Measurements from ENCODE around the gene CTU2. TPM values are rescaled to one million over a fixed set of nuclear protein-coding genes. Genes with fewer than 3 reads are reported as not detected.

Gene CTU2
- total RNA-seq, 1 donor from 2014 or later = 18.3 TPM

- Mint-ChIP-seq H3K4me3 (ENCODE audit: unreplicated experiment) (no peak overlapping the region), H3K9me3 (ENCODE audit: unreplicated experiment) (no peaks in the 10 kb centered on the region), H3K4me1 (ENCODE audit: low read depth, unreplicated experiment) (no peaks in the 10 kb centered on the region), H3K27me3 (ENCODE audit: low read depth, unreplicated experiment) (peaks cover 31% of the 10 kb centered on the region), H3K36me3 (ENCODE audit: low read depth, unreplicated experiment) (no peaks in the 10 kb centered on the region), H3K27ac (ENCODE audit: unreplicated experiment) (no peak overlapping the region)
- Histone ChIP-seq H3K4me3 (ENCODE audit: insufficient read depth, low read depth, low read length) (no peak overlapping the region), H3K27ac (ENCODE audit: low read depth, low read length) (no peak overlapping the region), H3K27me3 (ENCODE audit: insufficient read depth, low read length) (peaks cover 8% of the 10 kb centered on the region), H4K20me1 (ENCODE audit: insufficient read depth, low read length) (peaks cover 6% of the 10 kb centered on the region), H3K9me3 (ENCODE audit: insufficient read depth, low read depth, low read length) (no peaks in the 10 kb centered on the region), H3K79me2 (ENCODE audit: insufficient read depth, low read length) (no peaks in the 10 kb centered on the region), H2AFZ (ENCODE audit: low read depth, low read length) (no peak overlapping the region), H3K36me3 (ENCODE audit: insufficient read depth, low read length) (no peaks in the 10 kb centered on the region), H3K4me1 (ENCODE audit: insufficient read depth, low read length) (peaks cover 10% of the 10 kb centered on the region), H3K9ac (ENCODE audit: low read length) (no peak overlapping the region), H3K4me2 (ENCODE audit: low read length) (no peak overlapping the region)
- DNase-seq (ENCODE audit: low read depth) (no peak), FAIRE-seq (no peak)
- TF ChIP-seq EZH2 (IDR thresholded peaks at IDR 0.05; ENCODE audit: insufficient read depth, low read length) = no peak
- TF ChIP-seq CTCF (IDR thresholded peaks at IDR 0.05; ENCODE audit: insufficient read depth, low read depth, low read length) = no peak
These were observed 21.6 kb upstream of the CTU2 start for GRCh38 chr16:88684569-88685155.

GRCh38 chr16:88685156-88686061, 20.9 kb upstream of the CTU2 start:
- peaks cover 10% of the 10 kb centered on the region for H3K4me1 ChIP-seq (ENCODE audit: insufficient read depth, low read length)
- Mint-ChIP-seq H3K36me3 (ENCODE audit: low read depth, unreplicated experiment) (no peaks in the 10 kb centered on the region), H3K27ac (ENCODE audit: unreplicated experiment) (no peak overlapping the region), H3K4me3 (ENCODE audit: unreplicated experiment) (no peak overlapping the region), H3K9me3 (ENCODE audit: unreplicated experiment) (no peaks in the 10 kb centered on the region), H3K27me3 (ENCODE audit: low read depth, unreplicated experiment) (peaks cover 39% of the 10 kb centered on the region), H3K4me1 (ENCODE audit: low read depth, unreplicated experiment) (no peaks in the 10 kb centered on the region)
- peak; percentile 52 for TF ChIP-seq CTCF (IDR thresholded peaks at IDR 0.05; ENCODE audit: insufficient read depth, low read depth, low read length)
- no peak for TF ChIP-seq EZH2 (IDR thresholded peaks at IDR 0.05; ENCODE audit: insufficient read depth, low read length)
- H3K9ac ChIP-seq (ENCODE audit: low read length) = no peak overlapping the region
- peak overlapping the region; percentile 84 for H3K4me2 ChIP-seq (ENCODE audit: low read length)
- H3K9me3 ChIP-seq (ENCODE audit: insufficient read depth, low read depth, low read length) = no peaks in the 10 kb centered on the region
- H3K36me3 ChIP-seq (ENCODE audit: insufficient read depth, low read length) = no peaks in the 10 kb centered on the region
- no peak overlapping the region for H3K4me3 ChIP-seq (ENCODE audit: insufficient read depth, low read depth, low read length)
- H4K20me1 ChIP-seq (ENCODE audit: insufficient read depth, low read length) = peaks cover 6% of the 10 kb centered on the region
- H3K27me3 ChIP-seq (ENCODE audit: insufficient read depth, low read length) = peaks cover 8% of the 10 kb centered on the region
- H2AFZ ChIP-seq (ENCODE audit: low read depth, low read length) = peak overlapping the region; percentile 41
- H3K79me2 ChIP-seq (ENCODE audit: insufficient read depth, low read length) = no peaks in the 10 kb centered on the region
- no peak for DNase-seq (ENCODE audit: low read depth)
- H3K27ac ChIP-seq (ENCODE audit: low read depth, low read length) = no peak overlapping the region
- no peak for FAIRE-seq

Measured in astrocyte (in vitro differentiated cells and primary cell).